GM18907 (cell line): ENCODE measurements around the gene UNC5A.

Source experiments
- ATAC-seq: cut with Tn5 transposase; IDR thresholded peaks from one replicate; pipeline ENCODE4 v1.9.1; 2021; ENCODE audit warnings: mild to moderate bottlenecking, moderate library complexity; ENCODE audit not compliant: unreplicated experiment

The UNC5A gene

GRCh38 chr5:176844281-176844680 is 33.9 kb downstream of the UNC5A start:
- no peak for ATAC-seq

- ATAC-seq: no peak
Observed at GRCh38 chr5:176844706-176845391, 34.5 kb downstream of the UNC5A start.

- ATAC-seq: no peak
Observed at GRCh38 chr5:176845392-176845713, 35.0 kb downstream of the UNC5A start.

- ATAC-seq: no peak
Observed at GRCh38 chr5:176846335-176847140, 36.2 kb downstream of the UNC5A start.

GRCh38 chr5:176847148-176847547 is 36.8 kb downstream of the UNC5A start:
- ATAC-seq: no peak

- ATAC-seq: no peak
Observed at GRCh38 chr5:176847726-176848290, 37.4 kb downstream of the UNC5A start.

GRCh38 chr5:176848651-176849050 is 38.3 kb downstream of the UNC5A start:
- no peak for ATAC-seq

- no peak for ATAC-seq
Observed at GRCh38 chr5:176849611-176850227, 39.4 kb downstream of the UNC5A start.

- no peak for ATAC-seq
Observed at GRCh38 chr5:176850371-176851245, 40.2 kb downstream of the UNC5A start.

- ATAC-seq: no peak
Observed at GRCh38 chr5:176851380-176851779, 41.0 kb downstream of the UNC5A start.

GRCh38 chr5:176851871-176852658 is 41.7 kb downstream of the UNC5A start:
- ATAC-seq: no peak

GRCh38 chr5:176853151-176853778 is 42.9 kb downstream of the UNC5A start:
- ATAC-seq: no peak

GRCh38 chr5:176854164-176854563 is 43.8 kb downstream of the UNC5A start:
- ATAC-seq: no peak

- ATAC-seq: no peak
Observed at GRCh38 chr5:176855598-176855997, 45.2 kb downstream of the UNC5A start.

- ATAC-seq: no peak
Observed at GRCh38 chr5:176856746-176857145, 46.4 kb downstream of the UNC5A start.

GRCh38 chr5:176857216-176857893 is 47.0 kb downstream of the UNC5A start:
- ATAC-seq: no peak

GRCh38 chr5:176857894-176858273 is 47.5 kb downstream of the UNC5A start:
- no peak for ATAC-seq

- no peak for ATAC-seq
Observed at GRCh38 chr5:176859916-176860315, 49.6 kb downstream of the UNC5A start.

- ATAC-seq: no peak
Observed at GRCh38 chr5:176860381-176860780, 50.0 kb downstream of the UNC5A start.
